NT2/D1 (cell line): ENCODE measurements around the gene HDAC8.

Experiments
- DNase-seq: peaks from one replicate; pipeline ENCODE4 v3.0.0-alpha.2; 2011; ENCODE audit warnings: low read depth, low spot score
- H3K27me3 ChIP-seq: 2 replicates; pipeline ENCODE4 v1.6.0; 2011; ENCODE audit warnings: mild to moderate bottlenecking; ENCODE audit not compliant: insufficient read length, insufficient read depth
- H3K36me3 ChIP-seq: 2 replicates; pipeline ENCODE4 v1.6.1; 2011; ENCODE audit warnings: mild to moderate bottlenecking, low read length, mixed read lengths; ENCODE audit not compliant: insufficient read depth, insufficient read length
- H3K4me1 ChIP-seq: 2 replicates; pipeline ENCODE4 v1.5.1; 2011; ENCODE audit not compliant: insufficient read depth, insufficient read length
- H3K4me3 ChIP-seq: 2 replicates; pipeline ENCODE4 v1.5.1; 2011; ENCODE audit warnings: low read depth; ENCODE audit not compliant: insufficient read length
- H3K9ac ChIP-seq: 2 replicates; pipeline ENCODE4 v1.6.0; 2011; ENCODE audit warnings: low read depth; ENCODE audit not compliant: insufficient read length
- H3K9me3 ChIP-seq: 2 replicates; pipeline ENCODE4 v1.5.1; 2011; ENCODE audit warnings: mild to moderate bottlenecking, low read length; ENCODE audit not compliant: insufficient read depth
- SUZ12 ChIP-seq: IDR thresholded peaks from 2 replicates; pipeline ENCODE4 v1.6.1; 2011; ENCODE audit not compliant: insufficient read length, insufficient read depth; ENCODE audit errors: extremely low read depth
- YY1 ChIP-seq: IDR thresholded peaks from 2 replicates; pipeline ENCODE4 v1.6.1; 2011; ENCODE audit not compliant: insufficient read length, insufficient read depth
- ZNF274 ChIP-seq: IDR thresholded peaks from 2 replicates; pipeline ENCODE4 v1.6.1; 2011; ENCODE audit warnings: mild to moderate bottlenecking, low read depth, low read length

The HDAC8 gene

DNA sequence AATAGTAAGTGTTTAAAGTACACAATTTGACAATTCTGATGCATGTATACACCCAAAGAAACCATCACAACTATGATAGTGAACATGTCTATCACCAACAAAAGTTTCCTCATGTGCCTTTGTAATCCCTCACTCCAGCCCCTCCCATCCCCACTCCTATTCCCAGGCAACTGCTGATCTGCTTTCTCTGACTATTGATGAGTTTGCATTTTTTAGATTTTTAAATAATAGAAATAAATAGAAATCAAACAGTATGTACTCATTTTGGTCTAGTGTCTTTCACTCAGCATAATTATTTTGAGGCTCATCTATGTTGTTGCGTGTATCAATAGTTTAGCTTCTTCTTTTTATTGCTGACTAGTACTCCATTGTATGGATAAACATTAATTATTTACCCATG lies 290.3 kb downstream of the HDAC8 start:
- H3K36me3 ChIP-seq = no peaks in the 10 kb centered on the region
- H3K4me3 ChIP-seq = no peak overlapping the region
- H3K4me1 ChIP-seq = no peaks in the 10 kb centered on the region
- no peaks in the 10 kb centered on the region for H3K9me3 ChIP-seq
- DNase-seq = no peak
- no peak overlapping the region for H3K9ac ChIP-seq
- TF ChIP-seq SUZ12 = no peak
- no peak for TF ChIP-seq ZNF274
- TF ChIP-seq YY1 = no peak
- H3K27me3 ChIP-seq = peaks cover 7% of the 10 kb centered on the region

DNA sequence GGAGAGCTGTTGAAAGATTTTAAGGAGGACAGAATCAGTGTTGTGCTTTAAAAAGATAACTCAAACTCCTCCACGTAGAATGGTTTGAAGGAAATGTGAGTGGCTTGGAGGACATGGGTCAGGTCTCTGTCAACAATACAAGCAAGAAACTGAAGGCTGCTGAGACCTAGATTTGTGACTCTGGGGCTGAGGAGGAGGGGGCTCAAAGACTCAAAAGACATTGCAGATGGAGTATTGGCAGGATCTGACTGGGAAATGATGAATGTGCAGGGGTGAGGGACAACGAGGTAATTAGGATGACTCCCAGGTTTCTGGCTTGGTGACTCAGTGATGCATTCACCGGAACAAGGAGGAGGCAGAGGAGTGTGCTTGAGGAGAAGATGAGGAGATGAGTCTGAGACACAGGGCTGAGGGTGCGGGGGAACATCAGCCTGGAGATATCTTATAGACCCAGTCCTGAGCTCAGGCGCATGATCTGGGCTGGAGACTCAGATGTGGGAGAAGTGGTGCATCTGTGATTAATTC lies 292.3 kb downstream of the HDAC8 start:
- Histone ChIP-seq H3K36me3 (peaks cover 12% of the 10 kb centered on the region), H3K27me3 (peaks cover 7% of the 10 kb centered on the region), H3K9me3 (no peaks in the 10 kb centered on the region), H3K4me1 (no peaks in the 10 kb centered on the region), H3K9ac (no peak overlapping the region), H3K4me3 (no peak overlapping the region)
- DNase-seq = no peak
- no peak for TF ChIP-seq SUZ12
- no peak for TF ChIP-seq YY1
- no peak for TF ChIP-seq ZNF274
